Gastrocnemius medialis (tissue), 4 donors: ENCODE measurements around the gene CUTC.

Source experiments
- POLR2A ChIP-seq, 2 donors: fragments of 450-650 bp; IDR thresholded peaks; one replicate each; pipeline ENCODE4 v1.6.1; 2017; ENCODE audit warnings: antibody characterized with exemption in 2 of 2, mild to moderate bottlenecking in 2 of 2, moderate library complexity in 2 of 2
- TF ChIP-seq, protein P1 (sequence below), 5 experiments: fragments of 450-650 bp in 3 of 5; fragments of 200-600 bp in 2 of 5; sonication (generic) in 2 of 5; IDR thresholded peaks in 4 of 5; conservative IDR thresholded peaks in 1 of 5; 1 replicate in 4 of 5; 2 replicates in 1 of 5; pipeline ENCODE4 v1.5.1; 2016 to 2019; ENCODE audit warnings: antibody characterized with exemption in 5 of 5, mild to moderate bottlenecking in 3 of 5, moderate library complexity in 3 of 5

DNA sequence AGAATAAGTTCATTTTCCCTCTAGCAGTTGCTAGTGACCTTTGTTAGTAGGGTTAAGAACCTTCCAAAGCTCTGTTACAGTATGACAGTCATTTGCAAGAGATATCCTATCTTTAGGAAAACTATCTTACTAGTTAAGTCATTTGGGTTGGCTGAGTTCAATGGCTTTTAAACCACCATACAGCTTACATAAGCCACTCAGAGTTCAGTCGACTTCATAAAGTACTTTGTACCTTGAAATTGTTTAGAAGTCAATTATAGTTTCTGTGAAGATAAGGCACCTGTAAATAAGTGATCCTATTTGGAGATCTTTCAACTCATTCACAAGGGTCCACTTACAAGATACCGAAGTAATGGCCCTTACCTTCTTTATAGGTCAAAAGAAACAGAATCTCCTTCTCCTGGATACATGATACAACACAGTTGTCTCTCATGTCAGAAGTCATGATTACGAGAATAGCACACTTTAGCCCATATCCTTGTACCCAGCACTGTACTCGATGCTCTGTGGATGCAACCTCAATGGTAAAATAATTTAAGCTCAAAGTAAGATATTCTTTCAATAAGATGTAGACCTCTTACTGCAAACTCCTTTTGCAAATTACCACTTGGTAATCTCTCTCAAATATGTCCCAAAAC, 38.5 kb downstream of the CUTC start:
- TF ChIP-seq, protein P1, sequence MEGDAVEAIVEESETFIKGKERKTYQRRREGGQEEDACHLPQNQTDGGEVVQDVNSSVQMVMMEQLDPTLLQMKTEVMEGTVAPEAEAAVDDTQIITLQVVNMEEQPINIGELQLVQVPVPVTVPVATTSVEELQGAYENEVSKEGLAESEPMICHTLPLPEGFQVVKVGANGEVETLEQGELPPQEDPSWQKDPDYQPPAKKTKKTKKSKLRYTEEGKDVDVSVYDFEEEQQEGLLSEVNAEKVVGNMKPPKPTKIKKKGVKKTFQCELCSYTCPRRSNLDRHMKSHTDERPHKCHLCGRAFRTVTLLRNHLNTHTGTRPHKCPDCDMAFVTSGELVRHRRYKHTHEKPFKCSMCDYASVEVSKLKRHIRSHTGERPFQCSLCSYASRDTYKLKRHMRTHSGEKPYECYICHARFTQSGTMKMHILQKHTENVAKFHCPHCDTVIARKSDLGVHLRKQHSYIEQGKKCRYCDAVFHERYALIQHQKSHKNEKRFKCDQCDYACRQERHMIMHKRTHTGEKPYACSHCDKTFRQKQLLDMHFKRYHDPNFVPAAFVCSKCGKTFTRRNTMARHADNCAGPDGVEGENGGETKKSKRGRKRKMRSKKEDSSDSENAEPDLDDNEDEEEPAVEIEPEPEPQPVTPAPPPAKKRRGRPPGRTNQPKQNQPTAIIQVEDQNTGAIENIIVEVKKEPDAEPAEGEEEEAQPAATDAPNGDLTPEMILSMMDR (IDR thresholded peaks at IDR 0.05 in 4 of 5, conservative IDR thresholded peaks at IDR 0.05 in 1 of 5): no peak
- TF ChIP-seq POLR2A (IDR thresholded peaks at IDR 0.05): no peak
